GM20000 (cell line): ENCODE data around the gene HTD2.

Experiments
- DNase-seq: peaks from one replicate; pipeline ENCODE4 v3.0.0; 2012; ENCODE audit warnings: low spot score
- CTCF ChIP-seq: IDR thresholded peaks from 2 replicates; pipeline ENCODE4 v1.5.1; 2012; ENCODE audit warnings: mild to moderate bottlenecking, control low read depth; ENCODE audit errors: extremely low read depth, missing control alignments

Gene HTD2

GRCh38 chr3:58321791-58322190 is 15.5 kb downstream of the HTD2 start:
- TF ChIP-seq CTCF, result no peak
- no peak for DNase-seq

- no peak for TF ChIP-seq CTCF
- no peak for DNase-seq
Measured at GRCh38 chr3:58322793-58323192, 16.5 kb downstream of the HTD2 start.

GRCh38 chr3:58323529-58324390 is 17.4 kb downstream of the HTD2 start:
- DNase-seq, result no peak
- TF ChIP-seq CTCF, result no peak

- DNase-seq, result no peak
- no peak for TF ChIP-seq CTCF
Measured at GRCh38 chr3:58324391-58325390, 18.4 kb downstream of the HTD2 start.

- no peak for TF ChIP-seq CTCF
- DNase-seq, result no peak
Measured at GRCh38 chr3:58325525-58325992, 19.2 kb downstream of the HTD2 start.

- DNase-seq, result no peak
- TF ChIP-seq CTCF, result no peak
Measured at GRCh38 chr3:58326267-58326900, 20.1 kb downstream of the HTD2 start.
